Prostate gland (tissue), 2 donors: ENCODE results near the gene ACSF3.

Experiments used
- CTCF ChIP-seq, 4 experiments: fragments of 200-600 bp in 2 of 4; fragments of 450-650 bp in 2 of 4; sonication (generic) in 2 of 4; IDR thresholded peaks; 1 replicate in 3 of 4; 2 replicates in 1 of 4; pipeline ENCODE4 v1.5.1; 2016 to 2019; ENCODE audit warnings: antibody characterized with exemption in 4 of 4, mild to moderate bottlenecking in 2 of 4, moderate library complexity in 2 of 4
- POLR2AphosphoS5 ChIP-seq: sonication (generic); formaldehyde crosslinking; IDR thresholded peaks from one replicate; pipeline ENCODE4 v1.6.1; 2017; ENCODE audit warnings: antibody characterized with exemption

- no peak for TF ChIP-seq CTCF (IDR thresholded peaks at IDR 0.05)
- no peak for TF ChIP-seq POLR2AphosphoS5
Measured at GRCh38 chr16:89053725-89054029, 40.0 kb upstream of the ACSF3 start.
